Measurements from ENCODE around the gene CREB3L1. TPM values are rescaled to one million over a fixed set of nuclear protein-coding genes. Genes with fewer than 3 reads are reported as not detected.

The CREB3L1 gene, protein sequence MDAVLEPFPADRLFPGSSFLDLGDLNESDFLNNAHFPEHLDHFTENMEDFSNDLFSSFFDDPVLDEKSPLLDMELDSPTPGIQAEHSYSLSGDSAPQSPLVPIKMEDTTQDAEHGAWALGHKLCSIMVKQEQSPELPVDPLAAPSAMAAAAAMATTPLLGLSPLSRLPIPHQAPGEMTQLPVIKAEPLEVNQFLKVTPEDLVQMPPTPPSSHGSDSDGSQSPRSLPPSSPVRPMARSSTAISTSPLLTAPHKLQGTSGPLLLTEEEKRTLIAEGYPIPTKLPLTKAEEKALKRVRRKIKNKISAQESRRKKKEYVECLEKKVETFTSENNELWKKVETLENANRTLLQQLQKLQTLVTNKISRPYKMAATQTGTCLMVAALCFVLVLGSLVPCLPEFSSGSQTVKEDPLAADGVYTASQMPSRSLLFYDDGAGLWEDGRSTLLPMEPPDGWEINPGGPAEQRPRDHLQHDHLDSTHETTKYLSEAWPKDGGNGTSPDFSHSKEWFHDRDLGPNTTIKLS
- total RNA-seq (2022; extraction: Qiagen RNA extraction; ENCODE audit: low read depth) = 4.7 to 6.0 TPM (median 5.5 TPM) in 5 replicates

DNA sequence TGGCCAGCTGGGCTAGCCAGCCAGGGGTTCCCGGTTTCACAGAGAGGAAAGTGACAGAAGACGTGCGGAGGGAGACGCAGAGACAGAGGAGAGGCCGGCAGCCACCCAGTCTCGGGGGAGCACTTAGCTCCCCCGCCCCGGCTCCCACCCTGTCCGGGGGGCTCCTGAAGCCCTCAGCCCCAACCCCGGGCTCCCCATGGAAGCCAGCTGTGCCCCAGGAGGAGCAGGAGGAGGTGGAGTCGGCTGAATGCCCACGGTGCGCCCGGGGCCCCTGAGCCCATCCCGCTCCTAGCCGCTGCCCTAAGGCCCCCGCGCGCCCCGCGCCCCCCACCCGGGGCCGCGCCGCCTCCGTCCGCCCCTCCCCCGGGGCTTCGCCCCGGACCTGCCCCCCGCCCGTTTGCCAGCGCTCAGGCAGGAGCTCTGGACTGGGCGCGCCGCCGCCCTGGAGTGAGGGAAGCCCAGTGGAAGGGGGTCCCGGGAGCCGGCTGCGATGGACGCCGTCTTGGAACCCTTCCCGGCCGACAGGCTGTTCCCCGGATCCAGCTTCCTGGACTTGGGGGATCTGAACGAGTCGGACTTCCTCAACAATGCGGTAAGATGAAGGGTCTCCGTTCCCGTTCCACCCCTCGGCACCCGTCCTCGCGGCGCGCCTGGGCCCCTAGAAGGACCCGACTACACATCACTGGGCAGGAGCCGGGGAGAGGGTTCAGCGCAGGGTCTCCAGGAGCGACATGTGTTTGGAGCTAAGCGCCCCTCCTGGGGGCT, at the start of gene CREB3L1:
CREB3L1 (plus strand) TSS at position 41 of the 765 bp plus-strand sequence; CDS start at position 491, 450 bp downstream.

DNA sequence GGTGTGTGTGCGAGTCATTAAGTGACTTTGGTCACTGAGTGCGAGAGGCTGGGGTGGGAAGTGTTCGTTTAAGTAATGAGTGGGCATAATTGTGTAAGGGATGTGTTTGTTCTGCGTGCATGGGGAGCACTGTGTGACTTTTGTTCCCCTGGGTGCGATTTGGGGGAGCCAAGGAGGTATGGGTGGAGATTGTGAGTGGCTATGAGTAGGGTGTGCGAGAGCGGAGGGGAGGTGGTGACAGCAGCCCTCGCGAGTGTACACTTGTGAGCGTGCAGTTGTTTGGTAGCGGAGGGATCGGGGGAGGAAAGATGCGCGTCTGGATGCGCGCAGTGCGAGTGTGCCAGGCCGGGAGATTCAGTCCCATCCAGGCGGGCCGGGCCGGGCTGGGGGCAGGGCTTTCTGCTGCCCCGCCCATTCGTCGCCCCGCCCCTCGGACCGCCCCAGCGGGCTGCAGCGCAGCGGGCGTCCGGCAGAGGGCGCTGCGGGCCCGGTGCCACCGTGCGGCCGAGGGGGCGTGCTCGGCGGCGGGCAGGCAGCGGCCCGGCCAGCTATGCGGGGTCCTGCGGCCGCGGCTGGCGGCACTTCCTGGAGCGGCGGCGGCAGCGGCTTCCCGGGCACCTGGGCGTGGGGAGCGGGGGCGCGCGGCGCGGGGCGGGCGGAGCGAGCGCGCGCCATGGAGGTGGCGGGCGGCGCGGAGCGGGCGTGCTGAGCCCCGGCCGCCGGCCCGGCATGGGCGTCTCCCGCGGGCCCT, 69.6 kb downstream of the CREB3L1 start, which contains the start of gene DGKZ:
DGKZ (plus strand) TSS at position 578 of the 751 bp plus-strand sequence. CDS start 197 bp downstream, outside the sequence.

Other genes with a start within 250 kb of the CREB3L1 start
- gene PHF21A, start 156.2 kb upstream of the CREB3L1 start, total RNA-seq (2022; extraction: Qiagen RNA extraction; ENCODE audit: low read depth) = 8.4 to 11.7 TPM (median 11.1 TPM) in 5 replicates
- 40.9 to 51.3 TPM (median 48.2 TPM) in 5 replicates for gene DGKZ, start 69.8 kb downstream of the CREB3L1 start, total RNA-seq (2022; extraction: Qiagen RNA extraction; ENCODE audit: low read depth)
- 15.7 to 19.8 TPM (median 18.8 TPM) in 5 replicates for gene MDK, start 104.0 kb downstream of the CREB3L1 start, total RNA-seq (2022; extraction: Qiagen RNA extraction; ENCODE audit: low read depth)
- gene CHRM4, start 114.1 kb downstream of the CREB3L1 start, total RNA-seq (2022; extraction: Qiagen RNA extraction; ENCODE audit: low read depth) = 0.30 to 0.66 TPM (median 0.50 TPM) in 5 replicates

All from A549 treated with GW870086 at 1 μM for 4 hours (cell line).